ENCODE results near the gene ATF3. TPM values are rescaled to one million over a fixed set of nuclear protein-coding genes. Genes with fewer than 3 reads are reported as not detected.

ATF3 gene
- total RNA-seq, 2 donors from 2014 or later: 10.7 to 160 TPM

- DNase-seq (ENCODE audit: low spot score): no peak
- ATAC-seq (ENCODE audit: insufficient number of reproducible peaks, low FRiP score, low read depth): no peak
- no peaks in the 10 kb centered on the region for H3K36me3 ChIP-seq
Observed at GRCh38 chr1:212574732-212575131, 33.8 kb upstream of the ATF3 start.

GRCh38 chr1:212575333-212575732, 33.2 kb upstream of the ATF3 start:
- Histone ChIP-seq H3K9me3 (no peaks in the 10 kb centered on the region), H3K4me1 (ENCODE audit: control insufficient read depth in 1 of 2, low read depth in 2 of 2) (peaks cover 0 to 9% of the 10 kb centered on the region in 2 donors), H3K27me3 (replicated peaks; ENCODE audit: insufficient read depth) (no peaks in the 10 kb centered on the region), H3K36me3 (no peaks in the 10 kb centered on the region), H3K27ac (no peak overlapping the region), H3K4me3 (no peak overlapping the region)
- TF ChIP-seq CTCF (IDR thresholded peaks at IDR 0.05): no peak
- DNase-seq (ENCODE audit: low spot score) (no peak), ATAC-seq (ENCODE audit: insufficient number of reproducible peaks, low FRiP score, low read depth) (no peak)

More at GRCh38 chr1:212574732-212575131, 33.8 kb upstream of the ATF3 start:
- Histone ChIP-seq H3K9me3 (no peaks in the 10 kb centered on the region), H3K4me3 (no peak overlapping the region), H3K4me1 (ENCODE audit: control insufficient read depth in 1 of 2, low read depth in 2 of 2) (peaks cover 0 to 3% of the 10 kb centered on the region in 2 donors), H3K27me3 (replicated peaks; ENCODE audit: insufficient read depth) (no peaks in the 10 kb centered on the region), H3K27ac (no peak overlapping the region)
- no peak for TF ChIP-seq CTCF (IDR thresholded peaks at IDR 0.05)

- H3K4me3 ChIP-seq: no peak overlapping the region
- no peaks in the 10 kb centered on the region for H3K36me3 ChIP-seq
- ATAC-seq (ENCODE audit: insufficient number of reproducible peaks, low FRiP score, low read depth) (no peak), DNase-seq (ENCODE audit: low spot score) (no peak)
- H3K27me3 ChIP-seq (replicated peaks; ENCODE audit: insufficient read depth): no peaks in the 10 kb centered on the region
- no peak overlapping the region for H3K27ac ChIP-seq
- H3K4me1 ChIP-seq (ENCODE audit: control insufficient read depth in 1 of 2, low read depth in 2 of 2): peaks cover 0 to 10% of the 10 kb centered on the region in 2 donors
- no peak for TF ChIP-seq CTCF (IDR thresholded peaks at IDR 0.05)
- no peaks in the 10 kb centered on the region for H3K9me3 ChIP-seq
Observed at GRCh38 chr1:212578041-212578440, 30.5 kb upstream of the ATF3 start.

- H3K27ac ChIP-seq: no peak overlapping the region
- no peaks in the 10 kb centered on the region for H3K9me3 ChIP-seq
- H3K4me1 ChIP-seq (ENCODE audit: control insufficient read depth in 1 of 2, low read depth in 2 of 2): peaks cover 0 to 10% of the 10 kb centered on the region in 2 donors
- TF ChIP-seq CTCF (IDR thresholded peaks at IDR 0.05): no peak
- DNase-seq (ENCODE audit: low spot score) (no peak), ATAC-seq (ENCODE audit: insufficient number of reproducible peaks, low FRiP score, low read depth) (no peak)
- H3K4me3 ChIP-seq: no peak overlapping the region
- no peaks in the 10 kb centered on the region for H3K36me3 ChIP-seq
- H3K27me3 ChIP-seq (replicated peaks; ENCODE audit: insufficient read depth): no peaks in the 10 kb centered on the region
Observed at GRCh38 chr1:212581034-212581433, 27.5 kb upstream of the ATF3 start.

- H3K4me3 ChIP-seq: no peak overlapping the region
- DNase-seq (ENCODE audit: low spot score) (no peak), ATAC-seq (ENCODE audit: insufficient number of reproducible peaks, low FRiP score, low read depth) (no peak)
- H3K27ac ChIP-seq: no peak overlapping the region
- H3K27me3 ChIP-seq (replicated peaks; ENCODE audit: insufficient read depth): no peaks in the 10 kb centered on the region
- H3K4me1 ChIP-seq (ENCODE audit: control insufficient read depth in 1 of 2, low read depth in 2 of 2): peaks cover 0 to 10% of the 10 kb centered on the region in 2 donors
- no peaks in the 10 kb centered on the region for H3K9me3 ChIP-seq
- H3K36me3 ChIP-seq: no peaks in the 10 kb centered on the region
- TF ChIP-seq CTCF (IDR thresholded peaks at IDR 0.05): no peak
Observed at GRCh38 chr1:212582291-212582690, 26.3 kb upstream of the ATF3 start.

Measured in thoracic aorta (tissue), 2 donors.